Testis (tissue), 2 donors: ENCODE data around the gene PGAP1.

Experiments used
- CTCF ChIP-seq, 3 experiments: fragments of 450-650 bp in 2 of 3; fragments of 200-600 bp in 1 of 3; sonication (generic) in 1 of 3; IDR thresholded peaks; one replicate each; pipeline ENCODE4 v1.5.1; 2016 to 2019; ENCODE audit warnings: antibody characterized with exemption in 3 of 3, mild to moderate bottlenecking in 2 of 3, moderate library complexity in 1 of 3
- POLR2A ChIP-seq: fragments of 450-650 bp; IDR thresholded peaks from one replicate; pipeline ENCODE4 v1.6.1; 2017; ENCODE audit warnings: antibody characterized with exemption, mild to moderate bottlenecking, moderate library complexity

DNA sequence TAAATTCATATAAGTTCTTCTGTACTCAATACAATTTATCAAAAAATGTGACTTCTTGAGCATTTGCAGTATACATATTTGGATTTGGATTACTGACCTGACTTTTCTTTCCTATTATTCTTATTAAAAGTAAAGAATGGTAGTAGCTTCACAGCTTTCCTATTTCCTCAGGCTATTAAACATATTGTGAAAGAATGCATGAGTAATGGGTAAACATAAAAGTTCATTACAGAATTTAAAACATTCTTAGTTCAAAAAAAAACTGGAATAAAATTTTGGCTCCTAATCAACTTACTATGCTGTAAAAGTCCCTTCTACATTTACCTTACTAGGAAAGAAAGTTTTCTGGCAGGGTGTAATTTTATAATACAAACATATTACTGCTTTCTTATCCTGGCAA lies 90.1 kb downstream of the PGAP1 start:
- TF ChIP-seq POLR2A (no peak), CTCF (IDR thresholded peaks at IDR 0.05) (no peak)
